Stimulated activated CD4-positive, alpha-beta T cell treated with anti-CD3 and anti-CD28 coated beads, Interleukin-4, amount 100 ng/mL, for 24 hours (primary cell): ENCODE data around the gene SUSD3.

Source experiments
- DNase-seq: peaks from one replicate; pipeline ENCODE4 v3.0.0-alpha.2; 2020

Gene SUSD3

DNA sequence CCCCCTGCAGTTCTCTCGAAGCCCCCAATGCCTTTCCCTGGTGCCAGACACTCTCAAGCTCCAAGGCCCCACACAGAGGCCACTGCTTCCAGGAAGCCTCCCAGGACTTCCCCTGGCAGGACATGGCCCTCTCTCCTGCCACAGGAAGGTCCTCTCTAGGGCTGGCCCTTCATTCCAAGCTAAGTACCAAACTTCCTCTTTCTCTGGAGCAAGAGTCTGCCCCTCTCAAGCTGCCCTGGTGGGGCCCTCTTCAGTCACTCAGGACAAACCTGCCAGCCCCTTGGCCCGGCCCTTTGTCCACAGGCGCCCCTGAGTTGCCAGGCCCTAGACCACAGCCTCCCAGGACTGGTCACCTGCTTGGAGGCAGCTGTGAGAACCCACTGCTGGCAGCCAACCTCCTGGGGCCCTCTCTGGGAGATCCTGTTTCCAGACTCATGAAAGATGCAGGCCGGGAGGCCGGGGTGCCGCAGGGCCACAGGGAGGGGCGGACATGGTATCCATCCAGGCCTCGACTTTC, 69.0 kb downstream of the SUSD3 start:
- DNase-seq = no peak

DNA sequence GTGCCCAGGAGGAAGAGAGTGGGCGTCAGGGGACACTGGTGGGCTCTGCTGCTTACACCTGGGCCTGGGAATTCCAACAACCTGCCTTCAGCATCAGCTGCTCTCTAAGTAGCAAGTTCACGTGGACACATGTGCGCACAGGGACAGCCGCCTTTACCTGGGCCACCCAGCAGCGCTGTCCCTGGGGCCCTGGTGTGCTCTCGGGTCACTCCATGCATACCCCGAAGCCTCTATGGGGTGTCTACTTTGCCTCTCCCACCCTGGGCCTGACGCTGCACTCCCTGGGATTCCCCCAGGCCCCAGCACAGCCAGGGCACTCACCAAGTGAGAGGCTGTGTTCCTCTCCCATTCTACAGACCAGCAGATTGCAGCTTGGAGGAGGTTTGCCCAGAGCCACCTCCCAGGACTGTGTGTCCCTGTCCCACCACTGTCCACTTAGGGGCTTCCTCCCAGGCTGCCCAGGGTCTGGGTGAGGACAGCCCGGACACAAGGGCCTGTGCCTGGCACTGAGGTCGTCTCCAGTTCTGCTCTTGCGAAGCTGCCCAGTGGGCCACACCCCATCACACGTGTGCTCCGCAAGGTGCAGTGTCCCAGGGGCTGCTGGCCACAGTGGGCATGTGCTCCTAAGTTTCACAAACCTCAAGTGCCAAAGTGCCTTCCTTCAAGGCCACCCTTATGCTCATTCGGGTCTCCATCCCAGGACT, 69.7 kb downstream of the SUSD3 start:
- no peak for DNase-seq

- DNase-seq = no peak
Observed at GRCh38 chr9:93128715-93129224, 70.3 kb downstream of the SUSD3 start.

DNA sequence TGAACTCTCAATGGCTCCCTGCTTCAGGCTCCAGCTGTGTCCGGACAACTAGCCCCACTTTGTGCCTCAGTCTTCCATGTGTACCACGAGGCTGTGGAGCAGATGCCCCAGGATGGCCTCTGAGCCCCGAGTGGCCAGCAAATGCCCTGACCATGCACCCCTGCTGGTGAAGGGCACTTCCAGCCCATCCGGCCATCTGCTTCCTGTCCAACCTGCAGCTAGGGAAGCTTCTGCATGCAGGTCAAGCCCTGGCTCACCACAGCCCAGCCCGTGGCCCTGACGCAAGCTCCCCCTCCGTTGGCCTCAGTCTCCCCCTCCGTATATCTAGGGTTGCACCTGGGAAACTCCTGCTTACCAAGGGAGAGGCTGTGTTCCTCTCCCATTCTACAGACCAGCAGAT, 70.8 kb downstream of the SUSD3 start:
- DNase-seq = no peak

GRCh38 chr9:93129691-93130500, 71.4 kb downstream of the SUSD3 start:
- no peak for DNase-seq

DNA sequence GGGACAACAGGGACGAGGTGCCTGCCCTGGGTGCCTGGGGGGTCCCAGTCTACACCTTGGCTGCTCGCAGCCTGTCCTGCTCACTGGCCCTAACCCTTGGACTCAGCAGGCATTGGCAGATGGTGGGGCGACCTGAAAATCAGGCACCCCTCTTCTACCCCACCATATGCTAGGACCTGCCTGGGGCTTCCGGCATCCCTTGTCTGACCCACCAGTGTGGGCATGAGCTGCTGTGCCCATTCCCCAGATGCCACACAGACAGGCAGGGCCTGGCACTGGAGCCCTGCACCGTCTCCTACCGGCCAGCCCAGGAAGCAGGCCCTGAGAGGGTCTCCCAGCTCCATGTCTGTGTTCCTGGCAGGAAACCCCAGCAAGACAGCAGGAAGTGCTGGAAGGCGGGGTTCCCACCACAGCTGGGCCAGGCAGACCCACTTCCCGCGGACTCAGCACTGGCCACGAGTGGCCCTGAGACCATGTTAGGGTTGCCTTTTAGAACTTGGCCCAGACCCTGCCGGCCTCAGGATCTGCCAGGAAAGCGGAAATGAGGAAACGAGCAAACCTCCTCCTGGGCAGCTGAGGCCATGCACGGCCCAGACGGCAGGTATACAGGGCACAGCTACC, 72.5 kb downstream of the SUSD3 start:
- DNase-seq = no peak

DNA sequence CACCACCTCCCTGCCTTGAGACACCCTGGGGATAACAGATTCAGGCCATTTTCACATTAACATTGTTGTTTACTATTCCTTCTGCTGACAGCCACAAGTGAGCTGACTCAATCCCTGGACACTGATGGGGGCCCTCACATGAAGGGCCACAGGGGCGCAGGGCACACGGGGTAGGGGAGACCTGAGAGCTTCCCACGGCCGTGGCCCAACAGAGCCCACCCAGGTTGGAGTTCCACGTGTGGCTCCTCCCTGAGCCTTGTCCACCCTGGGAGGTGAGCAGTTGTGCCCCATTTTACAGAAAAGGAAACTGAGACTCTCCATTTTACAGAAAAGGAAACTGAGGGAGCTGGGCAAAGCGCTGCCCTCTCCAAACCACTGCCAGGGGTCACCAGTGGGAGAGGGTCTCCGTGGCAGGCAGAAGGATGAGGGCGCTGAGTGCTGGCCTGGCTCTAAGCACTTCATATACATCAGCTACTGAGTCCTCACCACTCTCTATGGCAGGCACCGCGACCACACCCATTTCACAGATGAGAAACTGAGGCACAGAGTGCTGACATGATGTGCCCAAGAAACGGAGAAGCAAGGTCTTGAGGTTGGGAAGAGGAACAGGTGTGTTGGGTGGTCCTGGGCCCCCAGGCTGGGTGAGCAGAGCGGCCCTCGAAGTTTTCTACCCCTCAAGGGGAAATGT, 73.2 kb downstream of the SUSD3 start:
- no peak for DNase-seq

GRCh38 chr9:93132287-93132927, 73.9 kb downstream of the SUSD3 start:
- DNase-seq = no peak

GRCh38 chr9:93132946-93133680, 74.6 kb downstream of the SUSD3 start:
- DNase-seq = peak; percentile 56

DNA sequence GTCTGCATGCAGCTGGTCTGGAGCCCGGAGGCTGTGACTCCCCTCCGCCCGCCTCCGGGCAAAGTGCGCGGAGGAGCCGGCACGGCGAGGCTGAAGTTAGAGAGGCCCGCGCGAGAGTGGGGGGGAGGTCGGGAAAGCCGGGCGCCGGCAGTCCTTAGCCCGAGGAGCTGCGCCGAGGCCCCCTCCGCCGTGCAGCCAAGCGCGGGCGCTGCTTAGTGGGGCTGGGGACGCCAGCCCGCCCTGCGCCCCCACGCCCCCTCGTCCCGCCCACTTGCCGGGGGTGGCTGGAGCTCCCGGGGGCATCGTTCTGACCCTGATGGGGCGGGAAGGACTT, 75.1 kb downstream of the SUSD3 start:
- no peak for DNase-seq

GRCh38 chr9:93134015-93134739, 75.7 kb downstream of the SUSD3 start, which contains the start of gene NINJ1:
NINJ1 (minus strand) TSS chr9:93134251; CDS start chr9:93134217, 34 bp downstream.
- peak; percentile 88 for DNase-seq
